ENCODE results near the gene ATP6V1G3.

DNA sequence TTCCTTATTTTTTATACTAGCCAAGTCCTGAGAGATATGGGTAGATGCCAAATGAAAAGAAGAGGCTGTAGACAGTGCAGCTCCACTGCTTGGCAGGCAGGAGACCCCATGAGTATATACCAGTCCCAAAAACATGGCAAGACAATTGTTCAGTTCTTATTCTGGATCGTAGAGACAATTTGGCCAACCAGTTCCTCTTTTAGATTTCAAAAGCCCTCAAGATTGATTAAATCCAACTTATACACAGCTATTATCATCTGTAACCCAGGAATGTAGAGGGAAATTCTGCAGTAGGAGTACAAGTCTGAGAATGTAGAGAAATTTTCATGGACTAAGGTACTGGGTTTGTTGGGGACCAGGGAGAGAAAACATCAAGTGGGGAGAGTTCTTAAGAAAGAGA lies 50.3 kb downstream of the ATP6V1G3 start:
- TF ChIP-seq CTCF (IDR thresholded peaks at IDR 0.05) (no peak), EZH2 (IDR thresholded peaks at IDR 0.05) (no peak)
